ENCODE measurements around the gene KITLG. TPM values are rescaled to one million over a fixed set of nuclear protein-coding genes. Genes with fewer than 3 reads are reported as not detected.

KITLG gene
- total and polyA plus RNA-seq, 4 donors, result 0.39 to 3.0 (median 0.86) TPM

GRCh38 chr12:88495031-88495430, 85.2 kb downstream of the KITLG start:
- no peaks in the 10 kb centered on the region for H3K36me3 ChIP-seq (ENCODE audit: control insufficient read depth in 4 of 4, insufficient read depth in 3 of 4, low read depth in 1 of 4, low read length in 3 of 4)
- no peaks in the 10 kb centered on the region for H3K9me3 ChIP-seq (ENCODE audit: control insufficient read depth in 4 of 4, low read length in 3 of 4)
- no peak overlapping the region for H3K9ac ChIP-seq (ENCODE audit: low read depth in 1 of 2, low read length in 2 of 2)
- H3K4me3 ChIP-seq (ENCODE audit: low read depth in 1 of 3, low read length in 3 of 3), result no peak overlapping the region
- TF ChIP-seq EGR1 (IDR thresholded peaks at IDR 0.05; ENCODE audit: low read depth in 2 of 2) (no peak), ZBTB33 (IDR thresholded peaks at IDR 0.05) (no peak), RAD21 (IDR thresholded peaks at IDR 0.05) (no peak), ATF3 (IDR thresholded peaks at IDR 0.05) (no peak), GABPA (IDR thresholded peaks at IDR 0.05 in 1 of 2, conservative IDR thresholded peaks at IDR 0.05 in 1 of 2) (no peak), HNF4G (IDR thresholded peaks at IDR 0.05) (no peak), SP1 (IDR thresholded peaks at IDR 0.05) (no peak), REST (IDR thresholded peaks at IDR 0.05) (no peak), RXRA (IDR thresholded peaks at IDR 0.05) (no peak), TAF1 (conservative IDR thresholded peaks at IDR 0.05) (no peak)
- no peaks in the 10 kb centered on the region for H3K4me1 ChIP-seq (ENCODE audit: control insufficient read depth in 4 of 4, insufficient read depth in 4 of 4, low read length in 3 of 4)
- H3K27me3 ChIP-seq (ENCODE audit: control insufficient read depth in 4 of 4, insufficient read depth in 4 of 4, low read length in 3 of 4), result no peaks in the 10 kb centered on the region
- no peak for DNase-seq (ENCODE audit: low spot score)
- 93% methylated on average over 1 of the region's 1 CpG for WGBS
- no peak overlapping the region for H3K27ac ChIP-seq (ENCODE audit: low read depth in 1 of 2, low read length in 2 of 2)

GRCh38 chr12:88494520-88494919, 85.8 kb downstream of the KITLG start:
- Histone ChIP-seq H3K9ac (ENCODE audit: low read depth in 1 of 2, low read length in 2 of 2) (no peak overlapping the region), H3K27me3 (ENCODE audit: control insufficient read depth in 4 of 4, insufficient read depth in 4 of 4, low read length in 3 of 4) (no peaks in the 10 kb centered on the region), H3K27ac (ENCODE audit: low read depth in 1 of 2, low read length in 2 of 2) (no peak overlapping the region), H3K9me3 (ENCODE audit: control insufficient read depth in 4 of 4, low read length in 3 of 4) (no peaks in the 10 kb centered on the region), H3K36me3 (ENCODE audit: control insufficient read depth in 4 of 4, insufficient read depth in 3 of 4, low read depth in 1 of 4, low read length in 3 of 4) (no peaks in the 10 kb centered on the region), H3K4me3 (ENCODE audit: low read depth in 1 of 3, low read length in 3 of 3) (no peak overlapping the region), H3K4me1 (ENCODE audit: control insufficient read depth in 4 of 4, insufficient read depth in 4 of 4, low read length in 3 of 4) (no peaks in the 10 kb centered on the region)
- no peak for DNase-seq (ENCODE audit: low spot score)
- 95% methylated on average over 1 of the region's 1 CpG for WGBS
- TF ChIP-seq ZBTB33 (IDR thresholded peaks at IDR 0.05) (no peak), RXRA (IDR thresholded peaks at IDR 0.05) (no peak), HNF4G (IDR thresholded peaks at IDR 0.05) (no peak), ATF3 (IDR thresholded peaks at IDR 0.05) (no peak)
